PC-9 (cell line): Measurements from ENCODE around the gene ETV2. TPM values are rescaled to one million over a fixed set of nuclear protein-coding genes. Genes with fewer than 3 reads are reported as not detected.

ENCODE experiments used
- BruUV-seq: library from RNA; stranded (reverse); fragments of 400-500 nt; replicated peaks from 2 replicates; lab custom pipeline; 2021; lab: Mats Ljungman, UMichigan
- CTCF ChIA-PET: fragments of 300-600 bp; sonication (Branson Sonifier 250); formaldehyde crosslinking; loops from one replicate; lab custom pipeline; 2022; ENCODE audit warnings: antibody characterized with exemption; lab: Charles Lee
- POLR2A ChIA-PET: fragments of 300-600 bp; sonication (Branson Sonifier 250); formaldehyde crosslinking; loops from one replicate; lab custom pipeline; 2022; ENCODE audit warnings: antibody characterized with exemption; ENCODE audit not compliant: unreplicated experiment; lab: Charles Lee
- DNase-seq, 2 experiments: peaks; one replicate each; pipeline versions ENCODE4 v3.0.0 to v3.0.0-alpha.2; 2015 to 2022; ENCODE audit warnings: mixed read lengths in 1 of 2
- H2AFZ ChIP-seq: fragments of 200-600 bp; sonication (generic); 2 replicates; pipeline ENCODE4 v1.8.1; 2017; ENCODE audit warnings: antibody characterized with exemption
- H3F3A ChIP-seq: fragments of 200-600 bp; sonication (generic); 2 replicates; pipeline ENCODE4 v1.8.1; 2017; ENCODE audit warnings: antibody characterized with exemption, mild to moderate bottlenecking, low read depth; ENCODE audit not compliant: insufficient read depth
- H3K27ac ChIP-seq: fragments of 200-600 bp; sonication (generic); 2 replicates; pipeline ENCODE4 v1.6.1; 2016; ENCODE audit warnings: mixed run types
- H3K27me3 ChIP-seq: fragments of 200-600 bp; sonication (generic); 2 replicates; pipeline ENCODE4 v1.6.1; 2016; ENCODE audit warnings: low read depth, mixed run types; ENCODE audit not compliant: insufficient read depth
- H3K36me3 ChIP-seq: fragments of 200-600 bp; sonication (generic); 2 replicates; pipeline ENCODE4 v1.6.1; 2016; ENCODE audit warnings: low read depth, mixed run types
- H3K4me1 ChIP-seq: fragments of 200-600 bp; sonication (generic); replicated peaks from 2 replicates; pipeline ENCODE4 v1.6.1; 2016; ENCODE audit warnings: mixed run types; ENCODE audit not compliant: insufficient read depth
- H3K4me2 ChIP-seq: fragments of 200-600 bp; sonication (generic); 2 replicates; pipeline ENCODE4 v1.6.1; 2017; ENCODE audit warnings: mixed run types
- H3K4me3 ChIP-seq: fragments of 200-600 bp; sonication (generic); 2 replicates; pipeline ENCODE4 v1.6.1; 2016; ENCODE audit warnings: mixed run types
- H3K79me2 ChIP-seq: fragments of 200-600 bp; sonication (generic); 2 replicates; pipeline ENCODE4 v1.6.1; 2017; ENCODE audit warnings: low read depth, mixed run types
- H3K9me2 ChIP-seq: fragments of 200-600 bp; sonication (generic); 2 replicates; pipeline ENCODE4 v1.8.1; 2017; ENCODE audit warnings: mild to moderate bottlenecking; ENCODE audit not compliant: insufficient read depth
- H3K9me3 ChIP-seq: fragments of 200-600 bp; sonication (generic); 2 replicates; pipeline ENCODE4 v1.8.1; 2016; ENCODE audit warnings: low read depth; ENCODE audit not compliant: insufficient read depth
- H4K20me1 ChIP-seq: fragments of 200-600 bp; sonication (generic); 2 replicates; pipeline ENCODE4 v1.8.1; 2017; ENCODE audit not compliant: insufficient read depth
- EZH2 ChIP-seq: fragments of 200-600 bp; sonication (generic); IDR thresholded peaks from 2 replicates; pipeline ENCODE4 v1.8.0; 2017; ENCODE audit warnings: antibody characterized with exemption, low read depth
- intact Hi-C: fragments of 100-400 bp; cut with micrococcal nuclease; formaldehyde crosslinking; loops from one replicate; pipeline ENCODE4 v1.10.0; 2022; ENCODE audit not compliant: unreplicated experiment
- total RNA-seq: library from RNA; stranded (reverse); gene quantifications from 2 replicates; pipeline ENCODE4 v1.2.3, GENCODE V29; 2021
- TF ChIP-seq, protein P1 (sequence below): fragments of 200-600 bp; sonication (generic); conservative IDR thresholded peaks from 2 replicates; pipeline ENCODE4 v1.6.1; 2017; ENCODE audit warnings: mixed run types, antibody characterized with exemption, mild to moderate bottlenecking, moderate library complexity

The ETV2 gene
- total RNA-seq, 1 experiment from 2014 or later, result 1.8 TPM

DNA sequence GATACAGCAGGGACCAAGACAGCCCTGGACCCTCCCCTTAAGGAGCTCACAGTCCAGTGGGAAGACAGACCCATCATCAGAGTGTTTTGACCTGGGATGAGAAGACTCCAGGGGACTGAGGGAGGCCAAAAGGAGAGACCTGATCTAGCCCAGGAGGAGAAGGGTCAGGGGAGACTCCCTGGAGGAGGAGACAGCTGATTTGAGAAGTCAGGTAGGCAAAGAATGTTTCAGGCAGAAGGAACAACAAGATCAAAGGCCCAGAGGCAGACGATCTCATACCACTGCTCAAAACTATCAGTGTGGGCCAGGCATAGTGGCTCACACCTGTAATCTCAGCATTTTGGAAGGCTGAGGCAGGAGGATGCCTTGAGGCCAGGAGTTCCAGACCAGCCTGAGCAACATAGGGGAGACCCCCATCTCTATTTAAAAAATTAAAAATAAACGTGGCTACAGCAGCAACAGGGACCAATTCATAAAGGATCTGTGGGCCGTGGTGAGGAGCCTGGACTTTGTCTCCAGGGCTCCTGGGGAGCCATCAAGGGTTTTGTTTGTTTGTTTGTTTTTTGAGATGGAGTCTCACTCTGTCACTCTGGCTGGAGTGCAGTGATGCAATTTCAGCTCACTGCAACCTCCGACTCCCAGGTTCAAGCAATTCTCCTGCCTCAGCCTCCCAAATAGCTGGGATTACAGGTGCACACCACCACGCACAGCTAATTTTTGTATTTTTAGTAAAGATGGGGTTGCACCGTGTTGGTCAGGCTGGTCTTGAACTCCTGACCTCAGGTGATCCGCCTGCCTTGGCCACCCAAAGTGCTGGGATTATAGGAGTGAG, 4.4 kb downstream of the ETV2 start:
- peak overlapping the region; percentile 94; the same call in 1 of the 2 replicates for H3K4me2 ChIP-seq
- CTCF ChIA-PET, result no interaction called here
- no peak overlapping the region for H3K4me3 ChIP-seq

DNA sequence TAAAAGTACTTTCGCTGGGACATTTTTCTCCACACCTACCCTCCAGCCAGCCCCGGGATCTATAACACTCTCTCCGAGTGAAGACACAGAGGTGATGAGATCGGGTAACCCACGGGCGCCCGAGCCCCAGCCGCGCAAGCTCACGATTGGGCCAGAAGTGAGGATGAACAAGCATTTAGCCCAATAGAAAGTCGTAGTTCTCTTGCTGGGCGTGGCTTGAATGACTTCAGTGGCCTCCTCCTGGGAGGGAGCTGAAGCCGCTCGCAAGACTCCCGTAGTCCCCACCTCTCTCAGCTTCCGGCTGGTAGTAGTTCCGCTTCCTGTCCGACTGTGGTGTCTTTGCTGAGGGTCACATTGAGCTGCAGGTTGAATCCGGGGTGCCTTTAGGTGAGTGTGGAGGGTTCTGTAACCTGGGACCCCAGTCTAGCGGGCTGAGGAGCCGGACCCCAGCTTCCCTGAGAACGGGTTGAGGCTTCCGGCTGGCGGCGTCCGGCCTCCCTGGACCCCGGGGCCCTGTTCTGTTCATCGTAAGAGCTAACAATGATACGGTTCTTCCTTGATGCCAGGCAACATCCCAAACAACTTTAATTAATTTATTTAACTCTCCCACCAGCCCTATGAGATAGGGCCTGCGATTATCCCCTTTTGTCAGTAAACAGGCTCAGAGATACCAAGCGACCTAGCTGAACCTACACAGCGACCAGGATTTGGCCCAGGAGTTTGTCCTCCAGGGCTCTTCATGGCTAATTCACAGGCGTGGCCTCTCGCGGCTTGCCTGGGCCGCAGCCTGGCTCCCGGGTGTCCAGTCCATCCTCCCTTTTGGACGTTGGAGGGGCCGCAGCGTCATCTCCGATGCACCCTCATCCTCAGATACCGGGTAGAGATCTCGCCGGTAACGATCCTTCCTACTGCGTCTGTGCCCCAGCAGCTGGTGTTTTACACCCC, 6.7 kb downstream of the ETV2 start, which contains the start of gene COX6B1:
Gene COX6B1, plus strand, starts transcription at position 307 of the 945 bp plus-strand sequence. CDS start 2,921 bp downstream, outside the sequence.
- Histone ChIP-seq H3K4me1 (peaks cover 11% of the 10 kb centered on the region; the same call in 1 of the 2 replicates), H3F3A (peaks cover 15% of the 10 kb centered on the region; the same call in 1 of the 2 replicates), H3K4me2 (peak within 1 kb of the TSS; percentile 94), H3K4me3 (peak within 1 kb of the TSS; percentile 78), H4K20me1 (no peaks in the 10 kb centered on the region; the same call in 1 of the 2 replicates), H2AFZ (peak within 1 kb of the TSS; percentile 70), H3K9me3 (no peaks in the 10 kb centered on the region), H3K27ac (peak within 1 kb of the TSS; percentile 2; the same call in 1 of the 2 replicates), H3K36me3 (peaks cover 4% of the 10 kb centered on the region; the same call in 1 of the 2 replicates), H3K9me2 (no peaks in the 10 kb centered on the region), H3K27me3 (no peaks in the 10 kb centered on the region), H3K79me2 (peaks cover 29% of the 10 kb centered on the region)
- no peak for TF ChIP-seq EZH2
- TF ChIP-seq, protein P1, sequence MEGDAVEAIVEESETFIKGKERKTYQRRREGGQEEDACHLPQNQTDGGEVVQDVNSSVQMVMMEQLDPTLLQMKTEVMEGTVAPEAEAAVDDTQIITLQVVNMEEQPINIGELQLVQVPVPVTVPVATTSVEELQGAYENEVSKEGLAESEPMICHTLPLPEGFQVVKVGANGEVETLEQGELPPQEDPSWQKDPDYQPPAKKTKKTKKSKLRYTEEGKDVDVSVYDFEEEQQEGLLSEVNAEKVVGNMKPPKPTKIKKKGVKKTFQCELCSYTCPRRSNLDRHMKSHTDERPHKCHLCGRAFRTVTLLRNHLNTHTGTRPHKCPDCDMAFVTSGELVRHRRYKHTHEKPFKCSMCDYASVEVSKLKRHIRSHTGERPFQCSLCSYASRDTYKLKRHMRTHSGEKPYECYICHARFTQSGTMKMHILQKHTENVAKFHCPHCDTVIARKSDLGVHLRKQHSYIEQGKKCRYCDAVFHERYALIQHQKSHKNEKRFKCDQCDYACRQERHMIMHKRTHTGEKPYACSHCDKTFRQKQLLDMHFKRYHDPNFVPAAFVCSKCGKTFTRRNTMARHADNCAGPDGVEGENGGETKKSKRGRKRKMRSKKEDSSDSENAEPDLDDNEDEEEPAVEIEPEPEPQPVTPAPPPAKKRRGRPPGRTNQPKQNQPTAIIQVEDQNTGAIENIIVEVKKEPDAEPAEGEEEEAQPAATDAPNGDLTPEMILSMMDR, result no peak
- POLR2A ChIA-PET, result interaction anchor here (0.5 to 0.7 kb wide), 7 partner anchors 11 to 336 kb away, joined by 4 to 18 read pairs (median 7); partner anchors contain the start of gene ATP4A
- CTCF ChIA-PET, result interaction anchor here (0.5 to 1.1 kb wide), 4 partner anchors 10 to 1582 kb away, joined by 3 to 5 read pairs (median 3); no protein-coding TSS in a partner anchor
- intact Hi-C loops, result loop anchor here (1.0 to 2.0 kb wide), 2 partner anchors 45 to 69 kb away; no protein-coding TSS in a partner anchor
- BruUV-seq, result TSS peak; percentile 63
- peak; percentile 91 to 96 for DNase-seq

More for the DNA sequence above, 4.4 kb downstream of the ETV2 start:
- H3K4me1 ChIP-seq, result peaks cover 17% of the 10 kb centered on the region
- TF ChIP-seq, protein P1, result no peak
- no peak for TF ChIP-seq EZH2
- no peak for DNase-seq
- H2AFZ ChIP-seq, result no peak overlapping the region
- H3K9me2 ChIP-seq, result no peaks in the 10 kb centered on the region
- H3K9me3 ChIP-seq, result no peaks in the 10 kb centered on the region
- peaks cover 15% of the 10 kb centered on the region; the same call in 1 of the 2 replicates for H3F3A ChIP-seq
- H3K27me3 ChIP-seq, result no peaks in the 10 kb centered on the region
- no TSS peak for BruUV-seq
- no peaks in the 10 kb centered on the region; the same call in 1 of the 2 replicates for H4K20me1 ChIP-seq
- H3K27ac ChIP-seq, result no peak overlapping the region
- H3K79me2 ChIP-seq, result peaks cover 27% of the 10 kb centered on the region
- POLR2A ChIA-PET, result no interaction called here
- intact Hi-C loops, result loop anchor here (2.0 kb wide), 1 partner anchor 71 kb away; no protein-coding TSS in a partner anchor
- no peaks in the 10 kb centered on the region for H3K36me3 ChIP-seq
